Stimulated activated CD8-positive, alpha-beta memory T cell treated with anti-CD3 and anti-CD28 coated beads, Interleukin-15, amount 100 ng/mL, for 4 hours (primary cell): ENCODE measurements around the gene TMC4.
"Not testable (repeated sequence)": the region's sequence is repeated elsewhere in the genome, so short reads cannot be mapped to it uniquely, and the experiment has no call there.

Source experiments
- DNase-seq, 2 donors: peaks; one replicate each; pipeline ENCODE4 v3.0.0-alpha.2; 2020; ENCODE audit warnings: low read depth in 2 of 2

Gene TMC4

DNA sequence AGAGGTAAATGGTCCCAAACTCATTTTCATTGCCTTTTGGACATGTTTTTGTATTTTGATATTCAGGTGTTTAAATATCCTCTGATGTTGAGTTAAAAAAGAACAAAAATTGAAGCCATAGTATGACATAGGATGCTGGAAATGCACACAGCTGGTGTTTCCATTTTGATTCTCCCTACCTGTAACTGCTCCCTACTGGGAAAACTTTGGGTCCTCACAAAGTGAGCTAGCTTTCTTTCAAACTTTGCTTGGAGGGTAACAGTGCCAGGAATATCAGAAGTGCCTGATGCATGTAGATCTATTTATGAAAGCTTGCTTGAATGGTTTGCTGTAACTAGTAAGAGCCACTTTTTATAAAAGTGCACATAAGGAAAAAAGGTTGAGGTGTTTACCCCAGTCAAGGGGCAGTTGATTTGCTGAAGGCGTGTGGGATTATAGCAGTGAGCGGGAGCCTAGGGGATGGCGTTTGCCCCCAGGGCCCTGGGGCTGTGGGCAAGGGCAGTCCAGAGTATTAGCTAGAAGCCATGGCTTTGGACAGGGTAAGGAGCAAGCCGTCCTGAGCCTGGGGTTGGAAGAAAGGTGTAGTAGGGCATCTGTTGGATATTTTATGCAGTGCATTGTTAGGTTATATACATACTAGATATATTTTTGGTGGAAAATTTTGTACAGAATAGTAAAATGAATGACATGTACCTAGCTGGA, 32.0 kb upstream of the TMC4 start:
- DNase-seq, result no peak

DNA sequence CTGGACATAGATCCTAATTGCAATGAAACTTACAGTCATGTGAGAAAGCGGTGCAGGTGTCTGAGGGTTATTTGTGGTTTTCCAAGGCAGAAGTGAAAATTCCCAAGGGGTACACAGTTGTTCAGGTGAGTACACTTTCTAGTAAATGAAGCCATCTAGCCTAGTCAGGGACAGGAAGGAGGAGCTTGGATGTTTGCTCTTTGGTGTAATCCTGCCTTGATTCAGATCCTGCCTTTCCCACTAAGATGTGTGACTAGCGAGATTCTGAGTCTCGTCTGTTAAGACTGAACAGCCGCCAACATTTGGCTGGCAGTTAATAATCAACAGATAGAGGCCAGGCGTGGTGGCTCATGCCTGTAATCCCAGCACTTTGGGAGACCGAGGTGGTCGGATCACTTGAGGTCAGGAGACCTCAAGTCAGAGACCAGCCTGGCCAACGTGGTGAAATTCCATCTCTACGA, 30.2 kb upstream of the TMC4 start:
- no peak for DNase-seq

DNA sequence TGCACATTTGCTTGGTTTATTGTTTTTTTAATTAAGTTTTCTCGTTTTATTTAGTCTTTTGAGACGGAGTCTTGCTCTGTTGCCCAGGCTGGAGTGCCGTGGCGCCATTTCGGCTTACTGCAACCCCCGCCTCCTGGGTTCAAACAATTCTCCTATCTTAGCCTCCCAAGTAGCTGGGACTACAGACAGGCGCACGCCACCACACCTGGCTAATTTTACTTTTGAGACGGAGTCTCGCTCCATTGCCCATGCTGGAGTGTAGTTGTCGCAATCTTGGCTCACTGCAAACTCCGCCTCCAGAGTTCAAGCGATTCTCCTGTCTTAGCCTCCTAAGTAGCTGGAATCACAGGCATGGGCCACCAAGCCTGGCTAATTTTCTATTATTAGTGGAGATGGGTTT, 29.0 kb upstream of the TMC4 start:
- DNase-seq, result no peak

DNA sequence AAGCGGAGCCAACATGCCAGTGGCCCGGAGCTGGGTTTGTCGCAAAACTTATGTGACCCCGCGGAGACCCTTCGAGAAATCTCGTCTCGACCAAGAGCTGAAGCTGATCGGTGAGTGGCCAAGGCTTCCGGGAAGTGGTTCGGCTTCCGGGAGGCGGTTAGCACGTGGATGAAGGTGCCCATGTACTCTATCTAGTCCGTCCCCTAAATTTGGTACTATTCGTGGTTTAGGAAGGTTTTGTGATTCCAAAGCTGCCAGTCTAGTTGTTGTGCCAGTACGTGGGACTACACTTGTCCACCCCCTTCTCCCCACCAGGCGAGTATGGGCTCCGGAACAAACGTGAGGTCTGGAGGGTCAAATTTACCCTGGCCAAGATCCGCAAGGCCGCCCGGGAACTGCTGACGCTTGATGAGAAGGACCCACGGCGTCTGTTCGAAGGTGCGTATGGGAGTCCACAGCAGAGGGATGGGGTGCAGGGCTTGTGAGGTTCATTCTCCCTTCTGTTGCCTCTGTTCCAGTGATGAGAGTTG, 28.3 kb upstream of the TMC4 start:
- DNase-seq, result no peak

DNA sequence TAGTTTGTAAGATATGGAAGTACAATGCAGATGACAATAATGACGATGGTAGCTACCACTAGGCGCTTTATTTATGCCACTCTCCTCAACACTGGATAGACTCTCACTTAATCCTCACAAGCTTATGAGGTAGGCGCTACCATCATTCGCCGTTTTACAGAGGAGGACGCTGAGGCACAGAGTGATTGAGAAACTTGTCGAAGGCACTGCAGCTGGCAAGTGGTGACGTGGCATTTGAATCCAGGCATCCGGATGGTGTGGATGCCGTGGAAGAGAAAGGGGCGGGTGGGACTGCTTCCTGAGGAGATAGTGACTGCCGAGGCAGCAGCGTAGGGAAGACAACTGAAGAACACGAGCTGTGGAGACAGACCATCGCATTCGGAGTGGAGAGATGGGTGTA, 26.4 kb upstream of the TMC4 start:
- no peak for DNase-seq

DNA sequence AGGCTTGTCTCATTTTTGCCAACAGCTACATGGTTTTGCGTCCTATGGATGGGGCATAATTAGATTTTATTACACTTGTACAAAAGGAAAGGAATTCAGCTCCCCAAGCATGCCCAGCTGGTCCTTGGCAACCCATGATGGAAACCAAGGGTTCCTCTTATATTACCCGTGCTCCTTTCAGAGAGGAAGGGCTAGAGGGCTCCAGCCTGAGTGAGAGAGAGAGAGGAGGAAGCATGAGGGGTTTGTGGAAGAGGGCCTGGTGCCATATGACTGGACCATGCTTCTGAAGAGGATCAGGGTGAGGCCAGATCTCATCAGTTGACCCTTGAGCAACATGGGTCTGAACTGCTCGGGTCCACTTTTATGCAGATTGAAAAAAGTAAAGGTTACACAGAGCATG, 24.2 kb upstream of the TMC4 start:
- DNase-seq, result no peak

DNA sequence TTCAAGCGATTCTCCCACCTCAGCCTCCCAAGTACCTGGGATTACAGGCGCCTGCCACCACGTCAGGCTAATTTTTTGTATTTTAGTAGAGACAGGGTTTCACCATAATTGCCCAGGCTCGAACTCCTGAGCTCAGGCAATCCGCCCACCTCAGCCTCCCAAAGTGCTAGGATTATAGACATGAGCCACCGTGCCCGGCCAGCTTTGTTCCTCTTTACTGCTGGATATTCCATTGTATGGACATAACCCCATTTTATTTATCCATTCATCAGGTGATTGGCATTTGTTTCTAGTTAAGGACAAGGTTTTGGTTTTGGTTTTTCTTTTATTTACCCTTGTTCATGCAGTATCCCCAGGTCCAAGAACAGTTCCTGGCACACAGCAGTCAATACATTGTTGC, 23.6 kb upstream of the TMC4 start:
- no peak for DNase-seq

DNA sequence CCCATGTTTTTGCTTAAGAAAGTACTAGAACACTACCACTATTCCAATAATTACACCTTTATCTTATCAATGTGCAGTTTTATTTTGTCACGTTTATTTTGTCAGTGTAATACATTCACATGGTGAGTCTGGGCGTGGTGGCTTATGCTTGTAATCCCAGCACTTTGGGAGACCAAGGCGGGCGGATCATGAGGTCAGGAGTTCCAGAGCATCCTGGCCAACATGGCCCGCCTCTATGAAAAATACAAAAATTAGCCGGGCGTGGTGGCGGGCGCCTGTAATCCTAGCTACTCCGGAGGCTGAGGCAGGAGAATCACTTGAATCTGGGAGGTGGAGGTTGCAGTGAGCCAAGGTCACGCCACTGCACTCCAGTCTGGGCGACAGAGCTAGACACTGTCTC, 21.5 kb upstream of the TMC4 start:
- not testable (repeated sequence) for DNase-seq

DNA sequence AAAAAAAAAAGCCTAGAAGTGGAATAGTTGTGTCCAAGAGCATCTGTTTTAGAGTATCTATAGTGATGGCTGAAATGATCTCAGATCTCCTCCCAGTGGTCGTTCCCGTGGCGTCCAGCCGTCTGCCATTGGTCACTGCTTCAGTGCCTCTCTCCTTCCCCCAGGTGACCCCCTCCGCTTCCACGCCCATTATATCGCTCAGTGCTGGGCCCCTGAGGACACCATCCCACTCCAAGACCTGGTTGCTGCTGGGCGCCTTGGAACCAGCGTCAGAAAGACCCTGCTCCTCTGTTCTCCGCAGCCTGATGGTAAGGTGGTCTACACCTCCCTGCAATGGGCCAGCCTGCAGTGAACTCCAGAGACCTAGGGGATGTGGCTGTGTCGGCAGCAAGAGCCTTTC, 20.1 kb upstream of the TMC4 start:
- no peak for DNase-seq

DNA sequence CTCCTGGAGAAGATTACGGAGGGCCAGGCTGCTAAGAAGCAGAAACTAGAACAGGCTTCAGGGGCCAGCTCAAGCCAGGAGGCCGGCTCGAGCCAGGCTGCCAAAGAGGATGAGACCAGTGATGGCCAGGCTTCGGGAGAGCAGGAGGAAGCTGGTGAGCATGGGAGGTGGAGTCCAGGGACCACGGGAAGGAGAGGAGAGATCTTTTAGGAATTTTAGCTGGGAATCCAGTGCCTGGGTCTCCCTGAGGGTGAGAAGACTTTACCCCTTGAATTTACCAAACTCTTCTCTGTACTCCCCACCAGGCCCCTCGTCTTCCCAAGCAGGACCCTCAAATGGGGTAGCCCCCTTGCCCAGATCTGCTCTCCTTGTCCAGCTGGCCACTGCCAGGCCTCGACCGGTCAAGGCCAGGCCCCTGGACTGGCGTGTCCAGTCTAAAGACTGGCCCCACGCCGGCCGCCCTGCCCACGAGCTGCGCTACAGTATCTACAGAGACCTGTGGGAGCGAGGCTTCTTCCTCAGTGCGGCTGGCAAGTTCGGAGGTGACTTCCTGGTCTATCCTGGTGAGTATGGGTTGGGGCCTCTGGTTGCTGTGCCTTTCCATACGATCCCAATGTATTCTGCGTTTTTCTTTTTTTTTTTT, 19.0 kb upstream of the TMC4 start:
- no peak for DNase-seq

DNA sequence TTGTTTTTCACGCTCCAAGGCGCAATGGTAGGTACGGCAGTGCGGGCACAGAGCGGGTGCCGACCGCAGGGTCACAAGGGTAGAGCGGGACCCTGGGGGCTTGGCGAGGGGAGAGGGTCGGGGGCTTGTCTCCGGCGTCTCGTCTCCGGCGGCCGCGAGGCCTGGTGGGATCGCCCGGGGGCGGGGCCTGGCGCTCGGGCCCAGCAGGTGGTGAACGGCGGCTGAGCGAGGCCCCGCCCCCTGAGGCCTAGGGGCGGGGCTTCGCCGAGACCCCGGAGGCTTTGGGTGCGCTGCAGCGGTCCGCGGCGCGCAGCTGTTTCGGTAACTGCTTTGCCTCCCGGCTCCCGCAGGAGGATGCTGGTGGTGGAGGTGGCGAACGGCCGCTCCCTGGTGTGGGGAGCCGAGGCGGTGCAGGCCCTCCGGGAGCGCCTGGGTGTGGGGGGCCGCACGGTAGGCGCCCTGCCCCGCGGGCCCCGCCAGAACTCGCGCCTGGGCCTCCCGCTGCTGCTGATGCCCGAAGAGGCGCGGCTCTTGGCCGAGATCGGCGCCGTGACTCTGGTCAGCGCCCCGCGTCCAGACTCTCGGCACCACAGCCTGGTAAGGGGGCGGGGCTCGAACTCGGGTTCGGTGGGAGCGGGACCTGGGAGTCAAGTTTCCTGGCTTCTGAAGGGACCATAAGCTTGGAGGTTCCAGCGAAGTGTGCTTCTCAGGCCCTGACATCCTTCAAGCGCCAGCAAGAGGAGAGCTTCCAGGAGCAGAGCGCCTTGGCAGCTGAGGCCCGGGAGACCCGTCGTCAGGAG, 18.3 kb upstream of the TMC4 start, which contains the start of gene TSEN34:
Gene TSEN34, plus strand, starts transcription at position 298 of the 800 bp plus-strand sequence. Its CDS starts 57 bp downstream, at position 355.
- peak in 1 of 2 donors; percentile 80 for DNase-seq

DNA sequence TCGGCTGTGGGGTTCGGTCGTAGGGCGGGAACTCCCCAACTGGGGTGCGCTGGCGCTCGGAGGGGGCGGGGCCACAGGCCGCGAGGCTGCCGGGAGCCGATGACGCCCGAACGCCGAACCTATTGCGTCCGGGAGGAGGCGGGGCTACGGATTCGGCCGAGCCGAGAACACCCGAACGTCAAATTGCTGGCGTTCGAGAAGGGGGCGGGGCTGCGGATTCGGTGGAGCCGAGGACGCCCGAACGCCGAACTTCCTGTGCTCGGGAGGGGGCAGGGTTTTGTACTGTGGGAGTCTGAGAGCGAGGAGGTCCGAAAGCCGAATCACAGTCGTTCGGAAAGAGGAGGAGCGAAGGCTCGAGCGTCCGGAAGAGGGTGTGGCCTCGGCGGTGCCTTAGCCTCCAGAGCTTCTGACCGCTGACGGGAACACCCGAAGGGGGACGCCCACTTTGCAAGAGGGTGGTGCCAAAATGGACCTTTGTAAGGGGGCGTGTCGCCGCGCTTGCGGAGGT, 17.6 kb upstream of the TMC4 start:
- DNase-seq, result peak; percentile 100

DNA sequence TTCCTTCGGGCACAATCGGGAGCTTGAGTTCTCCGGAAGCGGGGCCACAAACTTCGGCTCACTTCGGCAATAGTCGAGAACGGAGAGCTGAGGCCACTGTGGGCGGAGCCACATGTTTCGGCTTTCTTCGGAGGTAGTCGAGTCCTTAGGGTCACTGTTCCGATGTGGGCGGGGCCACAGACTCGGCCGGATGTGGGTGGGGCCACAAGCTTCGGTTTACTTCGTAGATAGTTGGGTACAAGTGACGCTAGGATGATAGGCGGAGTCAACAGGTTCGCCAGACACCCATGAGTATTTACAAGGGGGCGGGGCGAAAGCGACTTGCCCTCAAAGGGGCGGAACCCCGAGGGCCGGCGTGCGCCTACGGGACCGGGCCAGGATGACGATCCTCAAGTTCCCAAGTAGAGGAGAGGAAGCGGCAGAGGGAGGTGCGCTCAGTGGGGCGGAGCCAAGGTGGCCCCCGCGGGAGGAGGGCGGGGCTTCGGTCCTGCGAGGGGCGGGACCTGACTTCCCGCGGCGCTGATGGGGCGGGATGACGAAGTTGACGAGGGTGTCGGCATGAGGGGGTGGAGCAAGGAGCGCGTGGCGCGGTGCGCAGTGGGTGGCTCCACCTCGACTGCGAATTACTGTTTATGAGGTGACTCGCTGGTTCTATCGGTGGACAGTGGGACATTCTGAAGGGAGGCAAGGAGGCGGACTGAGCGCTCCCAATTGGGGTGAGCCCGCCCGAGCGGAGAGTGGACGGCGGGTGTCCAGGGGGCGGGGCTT, 17.0 kb upstream of the TMC4 start:
- peak; percentile 100 for DNase-seq

DNA sequence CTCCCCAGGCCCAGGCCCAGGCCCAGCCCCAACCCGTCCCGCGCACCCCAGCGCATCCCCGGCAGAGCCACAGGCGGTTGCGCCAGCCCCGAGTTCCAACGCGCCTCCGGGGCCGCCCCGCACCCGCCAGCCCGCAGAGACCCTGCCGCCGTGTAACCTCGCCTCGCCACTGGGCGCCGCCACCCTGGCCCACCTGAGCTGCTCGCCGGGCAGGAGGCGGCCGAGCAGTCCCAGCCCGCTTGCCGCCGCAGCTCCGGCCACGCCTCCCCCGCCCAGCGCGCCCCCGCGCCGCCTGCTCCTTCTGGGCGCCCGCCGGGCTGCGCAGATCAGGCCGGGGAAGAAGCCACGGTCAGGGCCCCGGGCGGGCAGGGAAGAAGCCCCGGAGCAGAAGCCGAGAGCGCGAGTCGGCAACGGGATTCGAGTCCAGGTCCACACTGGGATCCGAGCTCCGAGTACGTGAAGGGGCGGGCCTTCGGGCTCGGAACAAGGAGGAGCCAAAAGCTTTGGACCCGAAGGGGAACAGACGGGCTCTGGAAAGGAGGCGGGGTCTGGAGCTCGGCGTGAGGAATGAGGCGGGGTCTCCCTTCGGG, 16.3 kb upstream of the TMC4 start, which contains the start of gene MBOAT7:
Gene MBOAT7, minus strand, starts transcription at position 436 of the 590 bp plus-strand sequence. CDS start 1,072 bp downstream, outside the sequence.
- DNase-seq, result peak in 1 of 2 donors; percentile 56

DNA sequence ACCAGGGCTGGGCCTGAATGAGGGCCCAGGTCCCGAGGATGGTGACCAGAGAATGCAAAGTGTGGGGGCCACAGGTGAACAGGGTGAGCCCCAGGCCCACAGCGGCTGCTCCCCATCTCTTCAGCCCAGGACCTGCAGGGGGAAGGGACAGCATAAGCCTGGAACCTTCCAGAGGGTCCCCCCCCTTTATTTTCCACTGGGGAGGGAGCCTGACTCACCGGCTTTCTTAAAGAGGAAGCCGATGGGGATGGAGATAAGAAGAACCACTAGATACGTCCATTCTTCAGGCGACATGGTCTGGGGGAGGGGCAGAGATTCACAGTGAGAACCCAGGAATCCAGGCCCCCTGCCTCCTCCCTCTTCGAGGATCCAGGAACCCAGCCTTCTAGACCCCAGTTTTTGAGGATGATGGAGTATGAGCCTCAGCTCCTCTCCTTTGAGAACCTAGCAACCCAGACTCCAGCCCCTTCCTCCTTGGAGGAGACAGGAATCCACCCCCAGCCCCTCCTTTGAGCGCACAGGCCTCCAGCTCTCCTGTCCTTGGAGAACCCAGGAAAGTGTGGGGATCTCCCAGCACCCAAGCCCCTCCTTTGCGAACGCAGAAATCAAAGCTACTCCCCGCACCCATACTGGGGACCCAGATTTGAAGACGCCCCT, 15.4 kb upstream of the TMC4 start:
- peak; percentile 33 to 66 for DNase-seq

DNA sequence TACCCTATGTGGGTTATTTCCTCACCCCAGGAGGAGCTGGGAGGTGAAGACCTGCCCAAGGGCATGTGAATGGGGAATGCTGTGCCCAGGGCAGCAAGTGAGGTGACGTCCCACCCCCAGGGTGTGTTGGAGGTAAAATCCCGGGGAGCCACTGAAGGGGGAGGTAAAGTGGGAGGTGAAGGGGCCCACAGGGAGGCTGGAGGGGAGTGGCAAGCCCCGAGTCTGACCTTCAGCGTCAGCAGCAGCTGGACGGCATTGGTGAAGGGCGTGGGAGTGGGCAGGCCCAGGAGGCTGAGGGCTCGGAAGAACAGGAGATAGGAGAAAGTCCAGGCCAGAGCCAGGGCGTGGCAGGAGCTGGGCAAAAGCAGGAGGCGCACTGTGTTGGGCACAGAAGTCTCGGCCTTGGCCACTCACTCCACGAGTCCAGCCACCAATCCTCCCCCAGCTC, 14.0 kb upstream of the TMC4 start:
- no peak for DNase-seq

DNA sequence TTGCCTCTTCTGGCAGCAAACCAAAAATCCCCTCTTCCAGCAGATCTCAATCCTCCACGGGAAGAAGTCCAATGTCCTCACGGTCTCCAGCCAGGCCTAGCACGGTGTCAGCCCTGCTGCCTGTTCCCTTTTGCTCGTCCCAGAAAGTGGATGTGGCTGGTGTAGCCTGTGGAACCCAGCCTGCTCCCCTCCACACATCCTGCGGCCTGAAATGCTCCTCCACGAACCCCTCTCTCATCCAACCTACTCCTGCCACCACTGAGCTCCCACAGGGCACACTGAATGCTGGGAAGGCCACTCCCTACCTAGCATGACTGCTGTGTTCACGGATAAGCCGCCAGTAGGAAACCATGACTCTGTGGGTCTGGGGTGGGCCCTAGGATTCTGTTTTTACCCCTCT, 13.4 kb upstream of the TMC4 start:
- DNase-seq, result no peak

DNA sequence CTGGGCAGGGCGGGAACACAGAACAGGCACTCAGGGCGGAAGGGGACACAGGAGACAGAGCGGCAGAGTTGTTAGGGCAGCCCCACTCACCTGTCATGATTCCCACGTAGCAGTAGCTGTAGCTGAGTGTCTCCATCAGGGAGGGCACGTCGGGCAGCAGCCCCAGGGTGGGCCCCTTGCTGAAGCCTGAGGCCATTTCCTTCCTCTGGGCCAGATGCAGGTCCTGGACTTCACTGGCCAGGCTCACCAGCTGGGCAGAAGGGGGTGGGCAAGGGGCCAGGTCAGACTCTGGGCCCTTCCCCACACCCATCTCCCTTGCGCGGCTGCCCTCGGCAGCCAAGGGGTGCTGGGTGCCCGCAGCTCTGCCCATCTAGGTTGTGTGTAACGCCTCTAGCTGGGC, 10.5 kb upstream of the TMC4 start:
- DNase-seq, result no peak

DNA sequence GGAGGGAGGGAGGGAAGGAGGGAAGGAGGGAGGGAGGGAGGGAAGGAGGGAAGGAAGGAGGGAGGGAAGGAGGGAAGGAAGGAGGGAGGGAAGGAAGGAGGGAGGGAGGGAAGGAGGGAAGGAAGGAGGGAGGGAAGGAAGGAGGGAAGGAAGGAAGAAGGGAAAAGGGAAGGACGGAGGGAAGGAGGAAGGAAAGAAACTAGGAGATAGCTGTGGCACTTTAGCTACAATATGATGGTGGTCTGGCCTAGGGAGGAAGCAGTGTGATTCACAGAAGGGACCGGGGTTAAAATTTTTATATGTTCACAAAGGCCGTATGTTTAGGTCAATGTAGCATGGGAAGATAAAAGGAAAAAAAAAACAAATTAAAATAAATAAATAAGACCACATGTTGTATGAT, 8.9 kb upstream of the TMC4 start:
- not testable (repeated sequence) for DNase-seq

DNA sequence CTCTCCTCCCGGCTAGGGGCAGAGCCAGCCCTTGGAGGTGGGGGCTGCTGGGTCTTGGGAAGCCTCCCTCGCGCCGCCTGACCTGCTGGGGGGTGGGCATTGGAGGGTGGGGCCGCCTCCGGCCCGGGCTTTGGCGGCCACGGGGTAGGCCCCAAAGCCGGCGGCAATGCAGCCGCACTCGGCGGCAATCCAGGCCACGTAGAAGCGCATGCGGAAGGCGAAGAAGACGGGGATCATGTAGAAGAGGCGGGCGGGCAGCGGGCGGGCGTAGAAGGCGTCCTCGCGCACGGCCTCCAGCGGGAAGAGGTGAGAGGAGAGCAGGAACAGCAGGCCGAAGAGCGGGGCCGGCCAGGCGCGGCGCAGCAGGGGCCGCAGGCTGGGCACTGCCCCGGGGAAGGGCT, 7.7 kb upstream of the TMC4 start:
- DNase-seq, result no peak
